Head of caudate nucleus (tissue), 42 donors: ENCODE results near the gene IRF8.
"Not testable (repeated sequence)": the region's sequence is repeated elsewhere in the genome, so short reads cannot be mapped to it uniquely, and the experiment has no call there.

ENCODE experiments used
- DNase-seq, 42 donors: peaks; one replicate each; pipeline versions ENCODE4 v3.0.0 to v3.0.0-alpha.2; 2020 to 2021; ENCODE audit warnings: mixed read lengths in 7 of 42
- intact Hi-C: fragments of 100-400 bp; cut with DNase I; formaldehyde crosslinking; loops from one replicate; pipeline ENCODE4 v1.15.0; 2022

Gene IRF8

DNA sequence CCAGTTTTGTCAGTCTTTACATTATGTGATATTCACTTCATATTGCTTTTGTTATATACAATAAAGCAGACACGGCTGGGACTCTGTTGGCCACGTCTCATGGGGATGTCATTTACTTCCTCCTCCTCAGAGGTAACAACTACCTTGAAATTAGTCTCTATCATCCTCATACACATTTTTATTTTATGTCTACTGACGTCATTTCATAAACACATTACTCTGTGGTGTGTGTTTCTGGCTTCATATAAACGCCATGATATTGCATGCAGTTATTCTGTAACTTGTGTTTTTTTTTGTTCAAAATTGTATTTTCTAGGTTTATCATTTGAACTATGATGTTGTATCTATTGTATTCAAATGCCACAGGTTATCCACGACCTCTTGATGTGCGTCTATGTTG is 13.4 kb upstream of the IRF8 start:
- intact Hi-C loops = no loop called here
- DNase-seq = no peak

DNA sequence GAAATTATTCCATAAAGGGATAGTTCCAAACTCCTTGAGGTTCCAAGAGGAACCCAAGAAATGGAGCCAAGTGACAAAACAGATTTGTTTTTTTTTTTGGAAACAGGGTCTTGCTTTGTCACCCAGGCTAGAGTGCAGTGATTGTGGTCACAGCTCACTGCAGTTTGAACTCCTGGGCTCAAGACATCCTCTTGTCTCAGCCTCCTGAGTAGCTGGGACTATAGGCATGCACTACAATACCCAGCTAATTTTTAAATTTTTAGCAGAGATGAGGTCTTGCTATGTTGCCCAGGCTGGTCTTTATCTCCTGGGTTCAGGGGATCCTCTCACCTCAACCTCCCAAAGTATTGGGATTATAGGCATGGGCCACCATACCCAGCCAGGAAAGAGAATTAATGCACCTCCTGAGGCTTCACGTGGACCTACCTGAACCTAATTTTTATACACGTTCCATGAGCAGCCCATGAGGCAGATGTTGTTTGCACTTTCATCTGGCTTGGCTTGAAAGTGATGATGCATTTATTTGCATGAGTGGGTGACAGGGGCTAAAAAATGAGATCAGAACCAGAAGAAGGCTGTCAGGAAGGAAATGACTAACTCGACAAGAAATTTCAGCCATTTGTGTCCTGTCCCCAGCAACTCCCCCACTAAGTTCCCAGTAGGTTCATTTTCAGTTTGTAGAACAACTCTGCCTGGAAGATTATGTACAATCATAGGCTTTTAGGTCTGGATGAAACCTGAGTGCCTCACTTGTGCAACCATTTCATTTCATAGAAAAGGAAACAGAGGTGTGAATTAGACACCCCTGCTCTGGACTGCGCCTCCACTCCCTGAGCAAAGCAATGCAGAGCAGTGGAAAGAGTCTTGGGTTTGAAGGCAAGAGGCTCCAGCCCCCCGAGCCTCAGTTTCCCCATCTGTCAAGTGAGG is 10.3 kb upstream of the IRF8 start:
- intact Hi-C loops = no loop called here
- DNase-seq = peak in 3 of 42 donors; percentile 16 to 33 (median 21)

DNA sequence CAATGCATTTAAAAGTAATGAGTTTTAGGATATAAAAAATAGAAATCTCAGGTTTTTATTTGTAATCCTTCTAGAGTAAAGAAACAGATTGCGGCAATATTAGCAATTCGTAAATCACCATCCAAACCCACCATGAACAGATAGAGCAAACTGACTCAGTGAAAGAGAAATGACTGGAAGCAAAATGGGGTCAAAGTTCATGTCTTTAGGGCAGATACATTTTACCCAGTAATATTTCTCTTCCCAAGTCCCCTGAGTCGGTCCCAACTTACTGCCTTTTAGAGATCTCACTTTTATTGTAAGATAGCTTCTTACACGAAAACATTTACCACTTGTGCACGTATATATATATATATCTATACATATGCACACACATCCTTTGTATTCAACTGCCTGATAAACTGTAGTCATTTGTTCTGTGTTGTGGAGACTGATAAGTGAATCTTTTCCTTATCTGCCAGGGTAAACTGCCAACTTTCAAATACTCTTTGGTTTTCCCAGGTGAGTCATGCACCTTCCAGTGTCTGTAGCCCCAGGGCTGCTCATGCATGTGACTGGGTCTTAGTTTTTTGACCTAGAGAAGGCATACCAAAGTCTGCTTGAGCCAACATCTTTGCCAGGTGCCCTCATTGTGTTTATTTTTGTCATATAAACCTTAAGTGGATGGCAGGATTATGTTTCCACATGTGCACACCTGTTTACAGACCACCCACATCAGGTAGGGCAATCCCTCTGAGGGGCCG is 7.8 kb upstream of the IRF8 start:
- intact Hi-C loops = no loop called here
- no peak for DNase-seq

DNA sequence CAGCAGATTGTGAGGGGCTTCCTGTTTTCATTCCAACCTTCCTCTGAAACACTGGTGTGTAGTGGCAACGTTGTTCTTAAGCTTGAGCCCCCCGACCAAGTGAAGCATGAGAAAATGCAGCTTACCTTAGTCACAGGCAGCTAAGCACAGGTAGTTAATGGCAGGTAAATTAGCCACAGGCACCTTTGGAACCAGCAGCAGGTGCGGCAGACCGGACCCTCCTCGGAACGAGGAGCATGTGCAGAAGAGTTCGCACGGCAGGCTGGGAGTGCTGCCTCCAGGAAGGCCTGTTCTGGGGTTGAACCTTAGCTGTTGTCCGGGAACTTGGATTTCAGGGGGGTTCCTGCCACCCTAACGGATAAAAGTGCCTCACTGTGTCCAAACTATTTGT is 7.2 kb upstream of the IRF8 start:
- intact Hi-C loops = no loop called here
- peak in 1 of 42 donors; percentile 23 for DNase-seq

DNA sequence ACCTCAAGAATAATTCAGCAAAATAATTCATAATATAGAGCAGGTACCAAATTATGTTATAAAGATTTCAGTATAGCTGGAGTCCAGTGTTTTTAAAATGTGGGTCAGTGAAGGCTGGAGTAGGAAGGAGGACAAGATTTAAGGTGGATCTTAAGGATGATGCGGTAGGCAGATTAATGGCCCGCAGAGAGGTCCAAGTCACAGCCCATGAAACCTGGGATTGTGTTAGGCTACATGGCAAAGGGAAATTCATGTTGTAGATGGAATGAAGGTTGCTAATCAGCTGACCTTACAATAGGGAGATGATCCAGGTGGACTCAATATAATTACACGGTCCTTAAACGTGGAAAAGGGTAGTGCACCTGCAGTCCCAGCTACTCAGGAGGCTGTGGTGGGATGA is 6.2 kb upstream of the IRF8 start:
- intact Hi-C loops = no loop called here
- DNase-seq = no peak

DNA sequence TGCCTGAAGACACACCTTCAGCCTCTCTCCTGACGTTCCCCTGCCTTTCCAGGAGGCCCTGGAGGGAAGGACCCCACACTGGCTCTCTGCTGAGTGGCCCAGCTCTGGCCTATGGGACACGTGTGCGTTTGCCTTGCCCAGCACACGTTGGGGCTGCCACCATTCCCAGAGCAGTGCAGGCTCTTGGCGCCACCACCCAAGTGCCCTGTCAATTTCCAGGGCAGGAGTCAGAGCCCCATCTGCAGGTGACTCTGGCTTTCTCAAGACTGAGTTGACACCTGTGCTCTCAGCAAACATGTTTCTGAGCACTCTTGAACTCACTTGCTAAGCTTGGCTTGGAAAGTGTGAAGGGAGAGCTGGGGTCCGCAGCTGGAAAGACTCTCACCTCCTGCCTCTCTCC is 4.7 kb upstream of the IRF8 start:
- DNase-seq = peak in 1 of 42 donors; percentile 26
- intact Hi-C loops = no loop called here

DNA sequence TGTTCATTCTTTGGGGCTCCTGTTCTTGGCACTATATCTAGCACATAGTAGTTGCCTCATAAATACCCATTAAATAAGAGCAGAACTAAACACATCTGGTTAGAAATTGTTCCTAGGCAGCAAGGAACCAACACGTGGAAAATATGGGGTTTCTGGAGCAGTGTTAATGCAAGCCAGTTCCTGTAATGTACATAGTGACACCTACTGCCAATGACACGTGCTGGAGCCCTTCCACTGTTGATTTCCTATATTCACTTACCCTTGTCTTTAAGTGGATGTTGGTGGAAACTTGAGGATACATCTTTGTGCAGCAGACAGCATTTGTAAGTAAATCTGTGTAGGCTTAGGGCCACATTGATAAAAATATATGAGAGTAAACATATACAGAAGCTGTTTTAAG is 1.6 kb upstream of the IRF8 start:
- intact Hi-C loops = no loop called here
- DNase-seq = peak in 3 of 42 donors; percentile 4 to 14 (median 12)

DNA sequence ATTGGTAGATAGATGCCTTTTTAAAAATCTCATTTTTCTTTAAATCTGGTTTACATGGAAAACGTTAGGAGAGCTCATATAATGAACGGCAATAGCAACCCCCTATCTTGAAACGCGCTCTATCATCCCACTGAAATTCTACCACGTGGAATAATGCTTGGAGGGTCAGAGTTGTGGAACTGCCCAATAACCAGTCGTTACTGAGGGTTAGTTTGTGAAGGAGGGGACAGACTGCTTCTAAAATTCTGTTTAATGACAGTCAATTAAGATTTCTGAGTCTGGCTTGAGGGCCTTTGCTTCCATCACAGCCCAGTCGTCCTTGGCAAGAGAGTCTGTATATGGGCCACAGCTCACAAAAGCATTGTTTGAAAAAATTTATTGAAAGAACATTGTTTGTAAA is 482 bp downstream of the IRF8 start:
- DNase-seq = peak in 1 of 42 donors; percentile 7
- intact Hi-C loops = no loop called here

DNA sequence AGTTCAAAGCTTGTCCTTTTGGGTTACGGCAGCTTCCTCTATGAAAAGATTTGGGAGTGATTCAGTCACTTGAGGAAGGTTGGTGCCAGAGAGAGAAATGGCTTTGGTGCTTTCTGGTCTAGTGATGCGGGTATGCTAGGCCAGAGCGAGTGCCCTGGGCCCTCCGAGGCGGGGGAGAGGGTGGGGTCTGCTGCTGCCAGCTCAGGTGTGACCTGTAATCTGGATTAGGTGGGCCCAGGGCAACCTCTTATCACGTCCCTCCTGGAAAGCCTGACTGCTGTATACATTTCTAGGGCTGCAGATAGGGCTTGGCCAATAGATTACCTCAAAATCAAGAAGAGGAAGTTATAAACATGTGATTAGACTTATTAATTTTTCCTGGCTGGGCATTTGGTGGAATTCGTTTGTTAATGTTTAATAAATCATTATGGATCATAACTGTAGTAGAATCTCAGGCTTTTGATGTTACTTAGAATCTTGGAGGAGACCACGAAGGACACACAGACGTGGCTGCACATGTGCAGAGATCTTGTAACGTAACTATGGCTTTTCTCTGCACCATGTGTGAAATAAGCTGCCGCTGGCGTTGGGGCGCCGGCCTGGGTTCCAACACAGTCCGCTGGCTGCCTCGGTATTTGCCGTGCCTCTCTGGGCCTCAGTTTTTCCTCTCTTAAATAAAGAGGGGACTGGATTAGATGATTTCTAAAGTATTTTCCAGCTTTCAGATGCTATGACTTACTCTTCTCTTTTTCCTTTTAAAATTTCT is 1.2 kb downstream of the IRF8 start:
- DNase-seq = peak in 4 of 42 donors; percentile 6 to 39 (median 18)
- intact Hi-C loops = no loop called here

DNA sequence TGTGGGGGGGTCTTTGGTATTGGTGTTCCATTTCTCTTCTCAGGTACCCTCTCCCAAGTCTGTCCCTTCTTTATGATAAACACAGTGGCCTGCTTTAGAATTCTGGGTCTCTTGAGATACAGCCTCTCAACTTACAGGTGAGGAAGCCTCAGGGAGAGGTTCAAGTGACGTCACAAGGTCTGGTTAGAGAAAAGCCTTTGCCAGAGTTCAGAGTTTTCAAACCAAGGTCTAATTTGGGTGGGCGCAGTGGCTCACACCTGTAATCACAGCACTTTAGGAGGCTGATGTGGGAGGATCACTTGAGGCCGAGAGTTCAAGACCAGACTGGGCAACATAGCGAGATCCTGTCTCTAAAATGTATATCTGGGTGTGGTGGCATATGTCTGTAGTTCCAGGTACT is 2.1 kb downstream of the IRF8 start:
- intact Hi-C loops = no loop called here
- DNase-seq = peak in 1 of 42 donors; percentile 7

DNA sequence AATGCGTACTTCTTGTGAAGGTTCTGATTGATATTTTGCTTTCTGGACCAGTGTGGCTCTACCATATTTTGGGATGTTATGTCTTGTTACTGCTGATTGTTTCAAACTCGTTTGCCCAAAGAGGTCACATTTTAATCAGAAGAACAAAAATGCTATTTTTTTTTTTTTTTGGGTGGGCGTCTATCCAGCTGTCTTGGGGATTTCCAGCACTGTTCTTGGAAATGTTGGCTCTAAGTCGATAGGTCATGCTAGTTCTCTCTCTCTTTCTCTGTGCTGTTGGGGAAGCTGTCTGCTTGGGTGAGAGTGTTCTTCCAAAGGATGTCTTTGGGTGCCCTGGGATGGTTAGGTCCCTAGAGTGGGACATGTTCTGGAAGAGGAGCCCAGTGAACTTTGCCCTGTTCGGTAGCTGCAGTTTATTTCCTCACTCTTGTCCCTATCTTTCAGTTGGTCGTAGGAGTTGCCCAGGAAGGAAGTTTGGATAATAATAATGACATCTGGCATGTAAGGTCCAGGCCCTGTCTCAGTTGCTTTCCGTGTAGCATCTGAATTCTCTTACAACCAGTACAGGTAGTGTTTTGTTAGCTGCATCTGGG is 2.9 kb downstream of the IRF8 start:
- DNase-seq = no peak
- intact Hi-C loops = no loop called here

DNA sequence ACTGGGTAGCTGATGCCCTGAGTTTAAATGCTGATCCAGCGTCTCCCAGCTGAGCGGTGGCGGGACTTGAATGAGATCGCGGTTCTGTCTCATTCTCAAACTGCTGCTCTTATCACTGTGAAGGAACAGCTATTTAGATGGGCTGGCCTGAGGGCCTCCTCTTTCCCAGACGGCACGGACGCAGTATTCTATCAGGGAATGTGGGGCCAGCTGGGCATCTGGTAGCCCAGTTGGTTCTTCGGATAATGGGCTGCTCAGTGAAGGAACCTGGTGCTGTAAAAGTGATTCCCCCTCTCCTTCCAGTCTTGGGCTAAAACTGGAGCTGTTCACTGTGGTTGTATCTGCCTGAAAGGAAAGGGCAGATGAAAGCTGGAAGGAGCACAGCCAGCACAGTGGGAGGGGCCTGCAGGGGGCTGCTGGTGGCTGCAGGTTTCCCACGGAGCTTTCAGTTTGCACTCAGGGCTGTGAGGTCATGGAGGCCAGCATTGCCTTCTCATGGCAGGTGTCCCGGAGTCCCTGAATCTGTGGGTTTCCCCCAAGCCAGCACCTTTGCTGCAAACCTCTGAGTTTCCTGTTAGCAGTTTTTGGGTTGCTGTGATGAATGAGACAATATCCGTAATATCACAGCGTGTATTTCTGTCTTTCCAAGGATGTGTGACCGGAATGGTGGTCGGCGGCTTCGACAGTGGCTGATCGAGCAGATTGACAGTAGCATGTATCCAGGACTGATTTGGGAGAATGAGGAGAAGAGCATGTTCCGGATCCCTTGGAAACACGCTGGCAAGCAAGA is 3.6 kb downstream of the IRF8 start:
- intact Hi-C loops = no loop called here
- peak in 1 of 42 donors; percentile 23 for DNase-seq

DNA sequence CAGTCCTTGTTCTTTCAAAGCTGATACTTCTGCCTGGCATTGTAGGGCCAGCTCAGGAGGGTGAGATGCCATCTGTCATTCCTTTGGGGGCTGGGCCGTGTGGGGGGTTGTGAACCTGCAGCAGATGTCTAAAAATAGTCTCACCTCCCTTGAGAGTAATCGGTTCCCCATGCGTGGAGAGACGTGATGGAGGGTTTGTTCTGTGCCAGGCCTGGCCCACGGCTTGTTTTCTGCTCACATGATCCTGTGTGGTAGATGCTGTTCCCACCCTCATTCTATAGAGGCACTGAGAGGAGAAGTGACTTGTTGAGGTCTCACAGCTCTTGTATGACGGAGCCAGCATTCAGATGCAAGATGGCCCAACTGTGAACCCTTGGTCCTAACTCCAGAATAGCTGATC is 4.6 kb downstream of the IRF8 start:
- intact Hi-C loops = no loop called here
- DNase-seq = no peak

DNA sequence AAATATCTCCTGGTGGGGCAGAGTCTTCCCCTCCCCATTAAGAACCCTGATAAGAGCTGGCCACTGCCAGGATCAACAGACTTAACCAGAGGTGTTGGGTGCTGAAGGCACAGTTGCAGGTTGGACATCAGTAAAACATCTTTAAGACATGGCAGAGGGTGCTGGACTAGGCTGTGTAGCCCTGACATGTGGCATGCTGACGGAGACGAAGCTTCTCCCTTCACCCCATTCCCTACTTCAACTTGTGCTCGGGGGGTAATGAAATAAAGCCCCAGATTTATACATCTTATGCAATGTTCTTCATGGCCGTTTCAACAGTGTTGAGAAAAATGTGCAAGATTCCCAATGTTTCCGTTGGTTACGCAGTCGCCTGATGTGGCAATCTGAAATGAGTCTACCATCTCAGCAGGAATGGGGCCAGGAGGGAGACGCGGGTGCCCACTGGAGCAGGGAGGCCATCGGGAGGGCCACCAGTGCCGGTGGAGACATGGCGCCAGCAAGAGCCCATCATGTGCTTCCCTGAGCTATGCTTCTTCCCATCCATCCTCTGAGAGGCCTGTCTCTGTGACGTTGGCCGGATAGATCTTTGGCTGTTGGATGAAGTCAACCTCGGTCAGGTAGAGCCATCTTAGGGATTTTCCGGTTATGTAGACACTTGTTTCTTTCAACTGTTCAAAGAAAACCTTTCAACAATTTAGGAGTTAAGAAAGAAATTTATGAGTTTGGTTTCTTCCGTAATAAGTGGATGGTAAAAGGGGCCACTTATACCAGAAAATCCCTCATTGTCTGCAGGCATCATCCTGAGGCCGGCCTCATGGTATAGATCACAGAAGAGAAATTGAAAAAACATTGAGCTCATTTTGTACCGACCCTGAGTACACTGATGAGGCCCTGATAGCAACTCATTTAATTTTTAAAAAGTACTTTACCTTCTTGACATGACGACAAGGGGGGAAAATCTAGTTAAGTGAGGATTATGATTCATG is 6.4 kb downstream of the IRF8 start:
- intact Hi-C loops = no loop called here
- DNase-seq = peak in 1 of 42 donors; percentile 11

DNA sequence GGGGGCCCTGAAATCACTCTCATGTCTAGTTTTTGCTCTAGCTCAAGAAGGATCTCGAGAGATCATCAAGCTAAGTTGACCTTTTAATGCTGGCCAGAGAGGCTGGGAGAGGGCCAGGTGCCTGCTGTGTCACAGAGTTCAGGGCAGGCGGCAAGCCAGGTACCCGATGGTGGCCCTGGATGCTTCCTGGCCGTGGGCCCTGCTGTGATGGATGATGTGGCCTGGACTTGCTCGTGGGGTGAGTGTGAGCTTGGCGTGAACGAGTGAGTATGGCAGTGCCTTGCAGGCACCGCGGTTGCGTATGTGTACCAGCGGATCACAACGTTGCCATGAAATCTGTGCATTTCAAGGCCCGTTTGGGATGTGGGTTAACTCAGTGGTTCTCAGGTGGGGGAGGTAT is 7.4 kb downstream of the IRF8 start:
- intact Hi-C loops = no loop called here

DNA sequence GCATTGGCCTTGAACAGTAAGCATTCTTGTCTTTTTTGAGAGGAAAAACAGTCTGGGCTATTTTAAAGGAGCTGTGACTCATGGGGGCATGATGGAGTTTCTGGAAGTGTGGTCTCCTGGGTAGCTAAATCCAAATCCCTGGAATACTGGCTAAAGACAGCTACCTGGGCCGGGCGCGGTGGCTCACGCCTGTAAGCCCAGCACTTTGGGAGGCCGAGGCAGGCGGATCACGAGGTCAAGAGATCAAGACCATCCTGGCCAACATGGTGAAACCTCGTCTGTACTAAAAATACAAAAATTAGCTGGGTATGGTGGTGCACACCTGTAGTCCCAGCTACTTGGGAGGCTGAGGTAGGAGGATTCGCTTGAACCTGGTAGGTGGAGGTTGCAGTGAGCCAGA is 8.3 kb downstream of the IRF8 start:
- DNase-seq, intact Hi-C loops: not testable (repeated sequence)

More for the DNA sequence above, 7.4 kb downstream of the IRF8 start:
- DNase-seq = no peak

DNA sequence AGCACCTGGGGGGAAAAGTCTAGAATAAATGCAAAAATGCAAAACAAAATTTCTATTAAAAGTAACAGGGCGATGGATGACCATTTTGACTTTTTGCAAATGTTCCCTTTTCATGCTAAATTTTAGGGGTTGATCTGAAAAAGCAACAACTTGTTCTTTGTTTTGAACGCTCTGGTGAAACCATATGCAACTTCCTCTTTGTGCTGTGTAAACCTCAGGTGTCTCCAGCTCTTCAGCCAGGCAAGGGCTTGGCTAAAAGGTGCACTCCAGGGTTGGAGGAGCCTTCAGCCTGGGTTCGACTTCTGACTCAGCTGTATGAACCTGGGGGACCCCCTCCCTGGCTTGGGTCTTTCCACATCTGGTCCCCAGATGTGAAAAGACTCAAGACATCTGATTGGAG is 9.5 kb downstream of the IRF8 start:
- intact Hi-C loops = no loop called here
- DNase-seq = no peak
